ENCODE data around the gene PCDH12. TPM values are rescaled to one million over a fixed set of nuclear protein-coding genes. Genes with fewer than 3 reads are reported as not detected.

The PCDH12 gene
- total RNA-seq, 1 donor from 2014 or later: 0.61 TPM

GRCh38 chr5:141944076-141944475, 13.9 kb downstream of the PCDH12 start:
- Mint-ChIP-seq H3K27ac (ENCODE audit: unreplicated experiment) (no peak overlapping the region), H3K4me1 (peaks cover 14% of the 10 kb centered on the region), H3K4me3 (no peak overlapping the region), H3K9me3 (no peaks in the 10 kb centered on the region), H3K27me3 (ENCODE audit: low read depth) (no peaks in the 10 kb centered on the region), H3K36me3 (ENCODE audit: low read depth) (peaks cover 4% of the 10 kb centered on the region)
- no peak for DNase-seq (ENCODE audit: low read depth, low spot score)
- no peak for TF ChIP-seq CTCF (conservative IDR thresholded peaks at IDR 0.05)

DNA sequence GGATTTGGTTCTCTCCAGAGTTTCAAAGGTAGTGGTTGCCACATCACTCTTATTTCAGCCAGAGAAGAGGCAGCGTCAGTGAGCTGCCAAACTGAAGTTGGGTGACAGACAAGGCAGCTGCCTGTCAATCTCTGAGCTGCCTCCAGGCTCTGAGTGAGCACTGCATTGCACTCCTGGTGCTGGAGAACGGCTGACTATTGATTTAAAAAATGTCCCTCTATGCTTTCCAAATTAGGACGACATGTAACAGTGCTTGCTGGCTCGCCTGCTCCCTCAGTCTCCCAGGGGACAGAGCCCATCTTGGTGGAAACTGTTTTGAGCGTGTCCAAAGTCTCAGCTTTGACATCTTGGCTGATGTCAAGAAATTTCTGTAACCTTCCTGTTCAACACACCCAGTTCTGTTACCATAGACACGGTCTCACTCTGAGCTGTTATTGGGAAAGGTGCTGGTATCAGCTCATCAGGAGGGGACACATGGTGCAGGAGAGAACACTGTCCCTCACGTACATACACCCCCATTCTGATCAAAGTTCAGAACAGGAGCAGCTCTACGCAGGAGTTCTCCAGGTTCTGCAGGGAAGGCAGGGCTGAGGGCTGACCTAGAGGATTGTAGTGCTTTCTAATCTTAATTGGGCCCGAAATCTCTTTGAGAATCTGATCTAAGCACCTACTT, 15.7 kb downstream of the PCDH12 start:
- H3K36me3 Mint-ChIP-seq (ENCODE audit: low read depth): peaks cover 4% of the 10 kb centered on the region
- peaks cover 12% of the 10 kb centered on the region for H3K4me1 Mint-ChIP-seq
- TF ChIP-seq CTCF (conservative IDR thresholded peaks at IDR 0.05): no peak
- no peak overlapping the region for H3K27ac Mint-ChIP-seq (ENCODE audit: unreplicated experiment)
- H3K9me3 Mint-ChIP-seq: no peaks in the 10 kb centered on the region
- no peak overlapping the region for H3K4me3 Mint-ChIP-seq
- DNase-seq (ENCODE audit: low read depth, low spot score): no peak
- H3K27me3 Mint-ChIP-seq (ENCODE audit: low read depth): no peaks in the 10 kb centered on the region

DNA sequence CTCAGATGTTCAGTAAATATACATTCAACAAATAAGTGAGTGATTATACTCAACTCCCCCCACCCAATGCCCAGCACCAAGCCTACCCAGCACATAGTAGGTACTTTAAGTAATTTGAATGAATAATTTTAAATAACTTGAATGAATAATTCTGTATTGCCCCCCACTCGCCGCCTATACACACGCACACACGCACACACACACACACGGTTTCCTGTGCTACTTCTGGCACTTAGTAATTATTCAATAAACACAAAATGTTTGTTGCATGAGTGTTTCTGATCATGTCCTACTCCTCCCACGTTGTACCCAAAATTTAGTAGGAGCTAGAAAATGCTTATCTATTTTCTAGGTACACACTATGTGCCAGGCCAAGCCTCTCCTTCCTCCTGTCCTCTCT, 16.2 kb downstream of the PCDH12 start:
- H3K27me3 Mint-ChIP-seq (ENCODE audit: low read depth): no peaks in the 10 kb centered on the region
- no peaks in the 10 kb centered on the region for H3K9me3 Mint-ChIP-seq

GRCh38 chr5:141941307-141941706, 16.7 kb downstream of the PCDH12 start:
- no peaks in the 10 kb centered on the region for H3K27me3 Mint-ChIP-seq (ENCODE audit: low read depth)
- no peak overlapping the region for H3K27ac Mint-ChIP-seq (ENCODE audit: unreplicated experiment)
- no peaks in the 10 kb centered on the region for H3K9me3 Mint-ChIP-seq
- H3K4me3 Mint-ChIP-seq: no peak overlapping the region
- TF ChIP-seq CTCF (conservative IDR thresholded peaks at IDR 0.05): no peak
- peaks cover 8% of the 10 kb centered on the region for H3K4me1 Mint-ChIP-seq
- no peak for DNase-seq (ENCODE audit: low read depth, low spot score)
- H3K36me3 Mint-ChIP-seq (ENCODE audit: low read depth): peaks cover 4% of the 10 kb centered on the region

More for the DNA sequence above, 16.2 kb downstream of the PCDH12 start:
- peaks cover 4% of the 10 kb centered on the region for H3K36me3 Mint-ChIP-seq (ENCODE audit: low read depth)
- H3K27ac Mint-ChIP-seq (ENCODE audit: unreplicated experiment): no peak overlapping the region
- DNase-seq (ENCODE audit: low read depth, low spot score): no peak
- H3K4me3 Mint-ChIP-seq: no peak overlapping the region
- TF ChIP-seq CTCF (conservative IDR thresholded peaks at IDR 0.05): no peak
- H3K4me1 Mint-ChIP-seq: peaks cover 8% of the 10 kb centered on the region

DNA sequence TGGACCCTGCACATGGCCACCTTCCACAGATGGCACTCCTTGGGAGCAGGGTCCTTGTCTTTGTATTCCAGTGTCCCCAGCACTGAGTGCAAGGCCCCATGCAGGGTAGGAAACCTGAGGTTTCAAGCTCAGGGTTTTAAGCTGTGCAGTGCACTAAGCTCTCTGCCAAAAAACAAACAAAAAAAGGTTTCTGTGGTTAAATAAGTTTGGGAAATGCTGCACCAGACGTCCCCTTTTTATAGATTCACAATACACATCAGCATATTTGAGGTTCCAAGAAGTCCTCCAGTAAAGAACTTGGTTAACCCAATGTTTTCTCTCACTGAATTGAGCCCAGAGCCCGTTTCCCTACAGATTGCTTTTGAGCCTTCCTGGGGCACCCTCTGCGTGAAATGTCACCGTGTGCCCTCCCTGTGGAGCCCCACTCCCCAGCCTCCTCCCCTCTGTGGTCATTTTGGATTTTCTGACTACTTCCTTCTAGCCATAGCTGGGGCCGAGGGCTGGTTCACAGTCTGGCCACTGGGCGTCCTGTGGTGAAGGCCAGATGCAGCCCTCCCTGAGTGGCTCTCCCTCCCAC, 17.2 kb downstream of the PCDH12 start:
- Mint-ChIP-seq H3K4me1 (peaks cover 5% of the 10 kb centered on the region), H3K4me3 (no peak overlapping the region), H3K27ac (ENCODE audit: unreplicated experiment) (peak overlapping the region; percentile 62), H3K27me3 (ENCODE audit: low read depth) (no peaks in the 10 kb centered on the region), H3K9me3 (no peaks in the 10 kb centered on the region), H3K36me3 (ENCODE audit: low read depth) (peaks cover 7% of the 10 kb centered on the region)
- no peak for DNase-seq (ENCODE audit: low read depth, low spot score)
- TF ChIP-seq CTCF (conservative IDR thresholded peaks at IDR 0.05): no peak
